Transverse colon (tissue), 4 donors: ENCODE data around the gene EPN2.

ENCODE experiments used
- EP300 ChIP-seq: sonication (generic); formaldehyde crosslinking; IDR thresholded peaks from one replicate; pipeline ENCODE4 v1.6.1; 2017; ENCODE audit warnings: antibody characterized with exemption, low read depth
- POLR2A ChIP-seq: fragments of 450-650 bp; IDR thresholded peaks from one replicate; pipeline ENCODE4 v1.6.1; 2016; ENCODE audit warnings: antibody characterized with exemption, mild to moderate bottlenecking, moderate library complexity
- POLR2AphosphoS5 ChIP-seq, 3 donors: sonication (generic); formaldehyde crosslinking; IDR thresholded peaks; one replicate each; pipeline ENCODE4 v1.6.1; 2016; ENCODE audit warnings: antibody characterized with exemption in 3 of 3
- TF ChIP-seq, protein P1 (sequence below), 5 experiments: fragments of 200-600 bp in 3 of 5; fragments of 450-650 bp in 2 of 5; sonication (generic) in 3 of 5; IDR thresholded peaks; 1 replicate in 2 of 5; 2 replicates in 3 of 5; pipeline ENCODE4 v1.5.1; 2016 to 2017; ENCODE audit warnings: antibody characterized with exemption in 5 of 5, inconsistent platforms in 3 of 5, mild to moderate bottlenecking in 2 of 5, moderate library complexity in 1 of 5

DNA sequence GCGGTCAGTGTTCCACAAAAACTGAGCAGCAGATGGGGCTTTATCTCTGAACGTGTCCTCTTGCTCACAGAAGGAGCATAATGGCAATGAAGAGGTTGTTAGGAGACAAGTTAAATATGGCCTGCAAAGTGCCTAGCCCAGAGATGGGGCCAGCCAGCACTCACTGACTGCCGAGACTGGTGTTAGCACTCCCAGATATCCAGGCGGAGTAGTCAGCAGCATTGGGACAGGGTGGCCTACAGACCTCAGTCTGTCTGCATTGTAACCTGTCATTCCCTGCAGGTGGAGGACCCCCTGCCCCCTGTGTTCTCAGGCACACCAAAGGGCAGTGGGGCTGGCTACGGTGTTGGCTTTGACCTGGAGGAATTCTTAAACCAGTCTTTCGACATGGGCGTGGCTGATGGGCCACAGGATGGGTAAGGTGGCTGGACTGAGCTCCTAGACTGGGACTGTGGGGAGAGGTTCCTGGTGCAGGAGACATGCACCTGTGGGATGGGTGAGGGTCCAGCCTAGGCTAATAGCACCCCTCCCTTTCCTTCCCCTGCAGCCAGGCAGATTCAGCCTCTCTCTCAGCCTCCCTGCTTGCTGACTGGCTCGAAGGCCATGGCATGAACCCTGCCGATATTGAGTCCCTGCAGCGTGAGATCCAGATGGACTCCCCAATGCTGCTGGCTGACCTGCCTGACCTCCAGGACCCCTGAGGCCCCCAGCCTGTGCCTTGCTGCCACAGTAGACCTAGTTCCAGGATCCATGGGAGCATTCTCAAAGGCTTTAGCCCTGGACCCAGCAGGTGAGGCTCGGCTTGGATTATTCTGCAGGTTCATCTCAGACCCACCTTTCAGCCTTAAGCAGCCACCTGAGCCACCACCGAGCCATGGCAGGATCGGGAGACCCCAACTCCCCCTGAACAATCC is 145.6 kb downstream of the EPN2 start:
- TF ChIP-seq, protein P1, sequence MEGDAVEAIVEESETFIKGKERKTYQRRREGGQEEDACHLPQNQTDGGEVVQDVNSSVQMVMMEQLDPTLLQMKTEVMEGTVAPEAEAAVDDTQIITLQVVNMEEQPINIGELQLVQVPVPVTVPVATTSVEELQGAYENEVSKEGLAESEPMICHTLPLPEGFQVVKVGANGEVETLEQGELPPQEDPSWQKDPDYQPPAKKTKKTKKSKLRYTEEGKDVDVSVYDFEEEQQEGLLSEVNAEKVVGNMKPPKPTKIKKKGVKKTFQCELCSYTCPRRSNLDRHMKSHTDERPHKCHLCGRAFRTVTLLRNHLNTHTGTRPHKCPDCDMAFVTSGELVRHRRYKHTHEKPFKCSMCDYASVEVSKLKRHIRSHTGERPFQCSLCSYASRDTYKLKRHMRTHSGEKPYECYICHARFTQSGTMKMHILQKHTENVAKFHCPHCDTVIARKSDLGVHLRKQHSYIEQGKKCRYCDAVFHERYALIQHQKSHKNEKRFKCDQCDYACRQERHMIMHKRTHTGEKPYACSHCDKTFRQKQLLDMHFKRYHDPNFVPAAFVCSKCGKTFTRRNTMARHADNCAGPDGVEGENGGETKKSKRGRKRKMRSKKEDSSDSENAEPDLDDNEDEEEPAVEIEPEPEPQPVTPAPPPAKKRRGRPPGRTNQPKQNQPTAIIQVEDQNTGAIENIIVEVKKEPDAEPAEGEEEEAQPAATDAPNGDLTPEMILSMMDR (IDR thresholded peaks at IDR 0.05) = no peak
- no peak for TF ChIP-seq POLR2A
- no peak for TF ChIP-seq POLR2AphosphoS5 (IDR thresholded peaks at IDR 0.05)
- no peak for TF ChIP-seq EP300
